Stomach (tissue), 9 donors: Measurements from ENCODE around the gene IRX1. TPM values are rescaled to one million over a fixed set of nuclear protein-coding genes. Genes with fewer than 3 reads are reported as not detected.

Experiments
- DNase-seq, 2 donors: peaks; one replicate each; pipeline versions ENCODE4 v3.0.0 to v3.0.0-alpha.2; 2013 to 2019
- H3K27ac ChIP-seq, 5 donors: fragments of 200-600 bp in 4 of 5; sonication (generic) in 4 of 5; one replicate each; pipeline ENCODE4 v1.5.1; 2013 to 2019; ENCODE audit warnings: mild to moderate bottlenecking in 1 of 5, moderate library complexity in 1 of 5
- H3K27me3 ChIP-seq, 3 donors: fragments of 200-600 bp; sonication (generic); one replicate each; pipeline ENCODE4 v1.5.1; 2017 to 2019; ENCODE audit warnings: mixed run types in 1 of 3
- H3K36me3 ChIP-seq, 4 donors: fragments of 200-600 bp; sonication (generic); 1 replicate in 3 of 4; 2 replicates in 1 of 4; pipeline ENCODE4 v1.5.1; 2016 to 2019
- H3K4me1 ChIP-seq, 4 donors: fragments of 200-600 bp; sonication (generic); one replicate each; pipeline ENCODE4 v1.5.1; 2016 to 2019
- H3K4me3 ChIP-seq, 4 donors: fragments of 200-600 bp; sonication (generic) in 3 of 4; one replicate each; pipeline ENCODE4 v1.5.1; 2016 to 2019; ENCODE audit warnings: mild to moderate bottlenecking in 1 of 4
- H3K9me3 ChIP-seq, 4 donors: fragments of 200-600 bp; sonication (generic); one replicate each; pipeline ENCODE4 v1.5.1; 2016 to 2019
- CTCF ChIP-seq, 7 experiments: fragments of 450-650 bp in 4 of 7; fragments of 200-600 bp in 3 of 7; sonication (generic) in 3 of 7; IDR thresholded peaks; one replicate each; pipeline ENCODE4 v1.5.1; 2016 to 2019; ENCODE audit warnings: antibody characterized with exemption in 7 of 7, control low read depth in 2 of 7, mild to moderate bottlenecking in 1 of 7
- EP300 ChIP-seq: sonication (generic); formaldehyde crosslinking; IDR thresholded peaks from one replicate; pipeline ENCODE4 v1.6.1; 2017; ENCODE audit warnings: antibody characterized with exemption
- POLR2A ChIP-seq, 4 donors: fragments of 450-650 bp; IDR thresholded peaks; one replicate each; pipeline ENCODE4 v1.6.1; 2016; ENCODE audit warnings: antibody characterized with exemption in 4 of 4, control low read depth in 2 of 4, mild to moderate bottlenecking in 1 of 4, moderate library complexity in 1 of 4
- POLR2AphosphoS5 ChIP-seq, 3 donors: sonication (generic); formaldehyde crosslinking; IDR thresholded peaks; one replicate each; pipeline ENCODE4 v1.6.1; 2016; ENCODE audit warnings: antibody characterized with exemption in 3 of 3
- WGBS, 5 donors: extraction: QIAGEN DNeasy Blood & Tissue Kit in 3 of 5; methylation state at CpG; one replicate each; pipeline versions ENCODE4 v1.1.5 to v1.1.7; 2013 to 2018; 5-methylcytosine and 5-hydroxymethylcytosine counted together
- intact Hi-C: fragments of 100-400 bp; cut with DNase I; formaldehyde crosslinking; loops from one replicate; pipeline ENCODE4 v1.15.1; 2023; ENCODE audit warnings: low total_unique reads
- polyA plus RNA-seq, 3 donors: library from polyadenylated mRNA; stranded (reverse); fragments of 200-250 nt; gene quantifications; one replicate each; pipeline ENCODE4 v1.2.3, GENCODE V29; 2013
- total RNA-seq, 5 donors: library from RNA; depleted of rRNA; stranded (reverse); fragments of >200 nt; gene quantifications; one replicate each; pipeline versions ENCODE4 v1.1.0 to v1.2.3, GENCODE V29; 2014 to 2016
- donor health status: healthy with polysubstance abuse.
- donor health status: Bipolar disorder and iron deficiency.
- donor health status: healthy.

Gene IRX1
- total and polyA plus RNA-seq, 8 donors: 0.13 TPM; not detected in 7

DNA sequence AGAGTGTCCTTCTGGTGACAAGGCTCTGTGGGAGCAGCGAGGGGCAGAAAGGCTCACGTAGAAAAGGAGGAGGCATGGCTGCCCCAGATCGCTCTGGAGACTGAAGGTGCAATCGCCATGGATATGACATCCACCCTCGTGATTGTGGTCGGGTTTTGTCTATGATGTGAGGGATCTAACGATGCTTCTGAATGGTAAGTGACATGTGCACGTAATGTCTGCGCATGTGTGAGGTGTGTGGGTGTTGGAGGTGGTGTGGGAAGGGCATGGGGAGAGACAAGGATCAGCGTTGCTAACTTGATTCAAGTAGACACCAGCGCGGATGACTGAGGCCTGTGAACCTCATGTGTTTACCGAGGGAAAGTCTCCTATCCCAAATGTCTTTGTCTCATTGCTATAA is 20.2 kb downstream of the IRX1 start:
- Histone ChIP-seq H3K9me3 (no peaks in the 10 kb centered on the region), H3K27me3 (peaks cover 0 to 8% (median 0%) of the 10 kb centered on the region in 3 donors), H3K27ac (no peak overlapping the region), H3K4me1 (no peaks in the 10 kb centered on the region), H3K4me3 (no peak overlapping the region), H3K36me3 (no peaks in the 10 kb centered on the region)
- no peak for DNase-seq
- WGBS, 5 donors: 83 to 90% (median 86%) methylated on average over 13 of the region's 13 CpGs
- intact Hi-C loops: no loop called here
- no peak for TF ChIP-seq POLR2AphosphoS5 (IDR thresholded peaks at IDR 0.05)
- no peak for TF ChIP-seq EP300
- no peak for TF ChIP-seq POLR2A (IDR thresholded peaks at IDR 0.05)
- TF ChIP-seq CTCF (IDR thresholded peaks at IDR 0.05): no peak

DNA sequence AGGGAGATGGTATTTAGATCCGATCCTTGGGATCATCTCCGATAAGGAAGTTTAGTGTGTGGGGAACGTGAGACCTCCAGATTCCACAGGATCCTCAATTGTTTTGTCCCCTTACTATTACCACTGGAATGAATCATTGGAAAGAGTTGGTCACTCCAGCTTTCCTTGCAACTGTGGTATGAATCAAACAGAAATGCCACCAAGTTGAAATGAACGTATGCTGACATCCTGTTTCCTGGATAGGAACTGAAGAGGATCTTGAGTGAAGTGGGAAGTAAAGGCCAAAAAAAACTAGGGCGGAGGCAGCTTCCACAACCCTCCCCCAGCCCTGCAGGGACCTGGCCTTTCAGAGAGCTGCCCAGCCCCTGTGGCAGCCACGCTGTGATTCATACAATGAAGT is 23.9 kb downstream of the IRX1 start:
- H3K36me3 ChIP-seq: no peaks in the 10 kb centered on the region
- no peak overlapping the region for H3K4me3 ChIP-seq
- H3K9me3 ChIP-seq: no peaks in the 10 kb centered on the region
- 55 to 69% (median 65%) methylated on average over 6 of the region's 6 CpGs for WGBS, 5 donors
- DNase-seq: no peak
- TF ChIP-seq EP300 (no peak), POLR2A (IDR thresholded peaks at IDR 0.05) (no peak), CTCF (IDR thresholded peaks at IDR 0.05) (no peak), POLR2AphosphoS5 (IDR thresholded peaks at IDR 0.05) (no peak)
- no peak overlapping the region for H3K27ac ChIP-seq
- peaks cover 0 to 7% (median 0%) of the 10 kb centered on the region in 3 donors for H3K27me3 ChIP-seq
- H3K4me1 ChIP-seq: no peaks in the 10 kb centered on the region
- intact Hi-C loops: no loop called here

- no peak for TF ChIP-seq POLR2AphosphoS5 (IDR thresholded peaks at IDR 0.05)
- no peak for TF ChIP-seq POLR2A (IDR thresholded peaks at IDR 0.05)
- no peak for TF ChIP-seq EP300
- TF ChIP-seq CTCF (IDR thresholded peaks at IDR 0.05): no peak
- no peak for DNase-seq
- WGBS, 5 donors: 76 to 93% (median 80%) methylated on average over 9 of the region's 9 CpGs
Measured at GRCh38 chr5:3622961-3623360, 27.3 kb downstream of the IRX1 start.

GRCh38 chr5:3625626-3626025 is 30.0 kb downstream of the IRX1 start:
- DNase-seq: no peak
- no peak overlapping the region for H3K4me3 ChIP-seq
- no peaks in the 10 kb centered on the region for H3K4me1 ChIP-seq
- intact Hi-C loops: no loop called here
- H3K9me3 ChIP-seq: no peaks in the 10 kb centered on the region
- H3K27ac ChIP-seq: no peak overlapping the region
- TF ChIP-seq EP300 (no peak), POLR2AphosphoS5 (IDR thresholded peaks at IDR 0.05) (no peak), POLR2A (IDR thresholded peaks at IDR 0.05) (no peak), CTCF (IDR thresholded peaks at IDR 0.05) (no peak)
- H3K27me3 ChIP-seq: peaks cover 0 to 6% (median 0%) of the 10 kb centered on the region in 3 donors
- 74 to 81% (median 80%) methylated on average over 4 of the region's 4 CpGs for WGBS, 5 donors
- no peaks in the 10 kb centered on the region for H3K36me3 ChIP-seq

More at GRCh38 chr5:3622961-3623360, 27.3 kb downstream of the IRX1 start:
- intact Hi-C loops: no loop called here
- Histone ChIP-seq H3K36me3 (no peaks in the 10 kb centered on the region), H3K27ac (no peak overlapping the region), H3K4me1 (no peaks in the 10 kb centered on the region), H3K9me3 (no peaks in the 10 kb centered on the region), H3K4me3 (no peak overlapping the region), H3K27me3 (peaks cover 0 to 8% (median 0%) of the 10 kb centered on the region in 3 donors)
